T-helper 2 cell (primary cell): ENCODE measurements around the gene ATM.
A peak's percentile ranks its signal among the peaks of the same experiment; 100 is the strongest.

ENCODE experiments used
- DNase-seq, 5 experiments: peaks; one replicate each; pipeline versions ENCODE4 v3.0.0 to v3.0.0-alpha.2; 2012 to 2022
- total RNA-seq, 2 donors: gene quantifications; one replicate each; lab custom pipeline; 2026; lab: John Stamatoyannopoulos, UW

Gene ATM, protein sequence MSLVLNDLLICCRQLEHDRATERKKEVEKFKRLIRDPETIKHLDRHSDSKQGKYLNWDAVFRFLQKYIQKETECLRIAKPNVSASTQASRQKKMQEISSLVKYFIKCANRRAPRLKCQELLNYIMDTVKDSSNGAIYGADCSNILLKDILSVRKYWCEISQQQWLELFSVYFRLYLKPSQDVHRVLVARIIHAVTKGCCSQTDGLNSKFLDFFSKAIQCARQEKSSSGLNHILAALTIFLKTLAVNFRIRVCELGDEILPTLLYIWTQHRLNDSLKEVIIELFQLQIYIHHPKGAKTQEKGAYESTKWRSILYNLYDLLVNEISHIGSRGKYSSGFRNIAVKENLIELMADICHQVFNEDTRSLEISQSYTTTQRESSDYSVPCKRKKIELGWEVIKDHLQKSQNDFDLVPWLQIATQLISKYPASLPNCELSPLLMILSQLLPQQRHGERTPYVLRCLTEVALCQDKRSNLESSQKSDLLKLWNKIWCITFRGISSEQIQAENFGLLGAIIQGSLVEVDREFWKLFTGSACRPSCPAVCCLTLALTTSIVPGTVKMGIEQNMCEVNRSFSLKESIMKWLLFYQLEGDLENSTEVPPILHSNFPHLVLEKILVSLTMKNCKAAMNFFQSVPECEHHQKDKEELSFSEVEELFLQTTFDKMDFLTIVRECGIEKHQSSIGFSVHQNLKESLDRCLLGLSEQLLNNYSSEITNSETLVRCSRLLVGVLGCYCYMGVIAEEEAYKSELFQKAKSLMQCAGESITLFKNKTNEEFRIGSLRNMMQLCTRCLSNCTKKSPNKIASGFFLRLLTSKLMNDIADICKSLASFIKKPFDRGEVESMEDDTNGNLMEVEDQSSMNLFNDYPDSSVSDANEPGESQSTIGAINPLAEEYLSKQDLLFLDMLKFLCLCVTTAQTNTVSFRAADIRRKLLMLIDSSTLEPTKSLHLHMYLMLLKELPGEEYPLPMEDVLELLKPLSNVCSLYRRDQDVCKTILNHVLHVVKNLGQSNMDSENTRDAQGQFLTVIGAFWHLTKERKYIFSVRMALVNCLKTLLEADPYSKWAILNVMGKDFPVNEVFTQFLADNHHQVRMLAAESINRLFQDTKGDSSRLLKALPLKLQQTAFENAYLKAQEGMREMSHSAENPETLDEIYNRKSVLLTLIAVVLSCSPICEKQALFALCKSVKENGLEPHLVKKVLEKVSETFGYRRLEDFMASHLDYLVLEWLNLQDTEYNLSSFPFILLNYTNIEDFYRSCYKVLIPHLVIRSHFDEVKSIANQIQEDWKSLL (N-terminal part only)
- 525 to 787 reads per million in 2 donors for total RNA-seq

- DNase-seq, result peak; percentile 97 to 99 (median 99)
These were observed at the start of gene ATM, which contains the start of gene NPAT for GRCh38 chr11:108222574-108223347. ATM (plus strand) TSS chr11:108223067; CDS start chr11:108227625, 4,558 bp downstream. NPAT (minus strand) TSS chr11:108222638; CDS start chr11:108222536, 102 bp downstream.

DNA sequence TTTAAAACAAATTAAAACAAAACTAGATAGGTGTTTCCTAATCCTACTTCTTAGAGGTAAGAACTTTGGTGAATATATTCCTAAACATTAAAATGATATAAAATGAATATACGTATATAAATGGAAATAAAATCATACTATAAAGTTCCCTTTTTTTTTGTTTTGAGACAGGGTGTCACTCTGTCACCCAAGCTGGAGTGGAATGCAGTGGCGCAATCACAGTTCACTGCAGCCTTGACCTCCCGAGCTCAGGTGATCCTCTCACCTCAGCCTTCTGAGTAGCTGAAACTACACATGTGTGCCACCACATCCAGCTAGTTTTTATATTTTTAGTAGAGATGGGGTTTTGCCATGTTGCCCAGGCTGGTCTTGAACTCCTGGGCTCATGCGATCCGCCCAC is 45.3 kb upstream of the ATM start:
- no peak for DNase-seq

DNA sequence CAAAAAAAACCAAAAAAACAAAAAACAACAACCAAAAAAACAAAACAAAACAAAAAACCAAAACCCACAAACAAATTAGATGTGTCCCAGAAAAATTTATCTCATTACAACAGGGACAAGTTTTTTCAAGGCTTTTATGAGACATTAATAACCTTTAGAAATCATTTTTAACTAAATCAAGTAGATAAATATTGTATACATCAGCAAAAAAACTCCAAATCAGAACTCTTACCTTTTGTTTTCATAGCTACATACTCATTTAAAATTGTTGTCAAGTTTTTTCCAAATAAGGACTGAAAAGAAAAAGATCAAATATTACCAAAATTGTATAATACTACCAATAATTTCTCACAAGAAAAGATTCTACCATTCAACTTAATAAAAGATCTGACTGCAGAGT is 29.1 kb upstream of the ATM start:
- no peak for DNase-seq

DNA sequence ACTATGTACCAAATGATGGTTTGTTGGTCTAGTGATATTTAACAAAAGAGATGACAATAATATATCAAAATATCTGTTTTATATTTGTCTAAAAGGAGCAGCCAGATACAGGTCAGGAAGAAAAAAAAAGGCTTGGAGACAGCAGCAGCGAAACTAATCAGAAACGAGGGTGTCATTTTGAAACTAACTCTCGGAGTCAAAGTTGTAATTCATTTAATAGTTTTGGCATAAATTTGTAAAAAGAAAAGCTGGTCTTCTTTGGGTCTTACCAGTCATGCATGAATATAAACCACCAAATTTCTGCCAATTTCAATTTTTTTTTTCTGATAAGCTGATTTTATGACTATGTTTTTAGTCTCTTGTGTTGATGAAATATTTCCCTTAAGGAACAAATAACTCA is 26.0 kb upstream of the ATM start:
- DNase-seq, result peak in 1 of 5 experiments; percentile 55

DNA sequence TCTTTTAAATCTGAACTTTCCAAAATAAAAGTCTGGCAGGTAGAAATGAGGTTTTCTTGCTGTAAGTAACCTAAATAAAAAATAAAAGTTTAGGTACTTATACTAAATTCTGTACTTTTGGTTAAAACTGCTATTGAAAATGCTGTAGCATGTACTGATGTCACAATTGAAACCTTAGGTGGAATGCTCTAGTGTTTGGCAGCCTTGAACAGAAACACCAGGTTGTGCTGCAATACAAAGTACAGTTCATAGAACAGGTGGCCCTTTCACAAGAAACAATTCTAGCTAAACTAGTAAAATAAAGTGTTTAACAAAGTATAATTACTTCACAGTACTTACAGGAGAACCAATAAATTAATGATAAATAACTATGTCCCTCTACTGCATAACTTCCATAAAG is 25.5 kb upstream of the ATM start:
- DNase-seq, result peak in 1 of 5 experiments; percentile 30

- no peak for DNase-seq
These were observed 24.0 kb upstream of the ATM start for GRCh38 chr11:108198833-108199232.

GRCh38 chr11:108199446-108200321 is 23.2 kb upstream of the ATM start:
- peak in 2 of 5 experiments; percentile 55 to 62 for DNase-seq

DNA sequence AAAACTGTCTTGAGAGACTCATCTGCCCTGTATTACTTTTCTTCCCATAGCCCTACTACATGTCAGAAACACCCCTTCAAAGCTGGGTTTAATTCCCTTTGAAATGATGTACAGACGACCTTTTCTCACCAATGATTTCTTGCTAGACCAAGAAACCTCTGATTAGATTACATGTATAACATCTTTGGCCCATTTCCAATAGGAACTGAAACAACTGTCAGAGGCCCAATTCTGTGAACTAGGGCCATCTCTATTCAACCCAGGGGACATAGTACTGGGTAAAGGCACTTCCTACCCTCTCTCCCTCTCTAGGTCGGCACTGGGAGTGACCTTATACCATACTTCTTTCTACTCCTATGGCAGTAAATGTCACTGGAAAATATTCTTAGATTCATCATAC is 19.8 kb upstream of the ATM start:
- DNase-seq, result no peak

DNA sequence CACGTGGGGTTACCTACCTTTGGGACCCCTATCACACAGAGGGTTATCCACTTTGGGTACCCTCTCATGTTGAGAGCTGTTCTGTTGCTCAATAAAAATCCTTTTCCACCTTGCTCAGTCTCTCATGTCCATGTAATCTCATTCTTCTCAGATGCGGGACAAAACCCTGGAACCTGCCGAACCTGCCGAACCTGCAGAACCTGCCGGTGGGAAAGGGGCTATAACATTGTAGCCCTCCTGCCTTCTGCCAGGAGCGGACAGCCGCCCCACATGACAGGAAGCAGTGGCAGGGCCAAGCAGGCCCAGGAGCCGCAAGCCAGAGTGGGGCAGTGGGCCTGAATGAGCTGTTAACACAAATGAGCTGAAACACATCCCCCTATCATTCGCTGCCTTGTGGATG is 18.5 kb upstream of the ATM start:
- DNase-seq, result no peak

DNA sequence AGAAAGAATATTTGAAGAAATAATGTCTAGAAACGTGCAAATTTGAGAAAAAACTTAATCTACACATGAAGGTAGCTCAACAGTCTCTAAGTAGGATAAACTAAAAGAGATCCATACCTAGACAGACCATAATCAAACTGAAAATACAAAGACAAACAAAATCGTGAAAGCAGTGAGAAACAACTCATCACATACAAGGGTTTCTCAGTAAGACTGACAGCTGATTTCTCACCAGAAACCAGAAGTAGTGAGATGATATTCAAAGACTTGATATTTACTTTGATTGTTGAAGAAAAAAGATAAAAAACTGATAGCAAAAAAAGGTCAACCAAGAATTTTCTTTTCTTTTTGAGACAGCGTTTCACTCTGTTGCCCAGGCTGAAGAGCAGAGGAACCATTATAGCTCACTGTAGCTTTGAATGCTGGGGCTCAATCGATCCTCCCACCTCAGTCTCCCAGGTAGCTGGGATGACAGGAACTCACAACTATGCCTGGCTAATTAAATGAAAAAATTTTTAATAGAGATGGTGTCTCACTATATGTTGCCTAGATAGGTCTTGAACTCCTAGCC is 17.9 kb upstream of the ATM start:
- DNase-seq, result peak in 1 of 5 experiments; percentile 46

GRCh38 chr11:108206171-108206570 is 16.7 kb upstream of the ATM start:
- no peak for DNase-seq

DNA sequence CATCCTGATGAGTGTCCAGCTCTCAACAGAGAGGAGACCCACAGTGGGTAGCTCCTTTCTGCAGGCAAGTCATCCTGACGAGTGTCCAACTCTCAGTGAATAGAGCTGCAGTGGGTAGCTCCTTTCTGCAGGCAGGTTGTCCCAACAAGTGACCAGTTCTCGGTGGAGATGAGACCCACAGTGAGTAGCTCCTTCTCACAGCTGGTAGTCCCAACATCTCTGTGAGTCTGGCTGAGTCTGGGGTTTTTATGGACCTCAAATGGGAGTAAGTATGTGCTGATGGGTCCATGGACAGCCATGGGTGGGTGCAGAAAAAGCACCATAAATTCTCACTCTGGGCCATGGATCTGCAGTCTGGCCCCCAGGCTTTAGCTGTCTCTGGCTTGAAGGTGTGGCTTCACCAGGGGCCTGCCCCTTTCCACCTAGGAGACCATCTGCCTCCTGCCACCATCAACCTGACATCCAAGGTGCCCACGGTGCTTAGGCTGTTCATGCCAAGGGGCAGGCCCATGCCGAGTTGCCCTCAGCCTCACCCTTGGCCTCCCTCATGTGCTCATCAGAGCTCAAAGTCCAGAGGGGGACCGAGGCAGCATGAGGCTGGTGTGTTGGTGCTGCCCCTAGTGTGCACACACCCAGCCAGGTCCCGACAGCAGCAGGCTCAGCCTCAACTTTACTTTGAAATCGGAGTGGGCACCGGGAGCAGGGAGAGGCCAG is 15.7 kb upstream of the ATM start:
- DNase-seq, result no peak

DNA sequence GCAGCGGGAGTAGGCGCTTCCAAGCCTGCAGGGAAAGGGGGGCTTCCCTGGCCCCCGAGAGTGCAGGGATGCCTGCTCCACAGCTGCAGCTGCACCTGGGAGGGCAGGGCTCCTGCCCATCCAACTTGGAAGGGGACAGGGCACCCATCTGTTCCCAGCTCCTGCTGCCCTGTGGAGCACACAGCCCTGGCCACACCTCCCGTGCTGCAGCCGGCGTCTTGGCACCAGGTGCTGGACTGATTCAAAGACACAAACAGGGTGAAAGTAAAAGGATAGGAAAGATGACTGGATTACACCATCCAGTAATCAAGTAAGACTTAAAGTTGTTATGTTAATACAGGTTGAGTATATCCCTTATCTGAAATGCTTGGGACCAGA is 15.2 kb upstream of the ATM start:
- no peak for DNase-seq

DNA sequence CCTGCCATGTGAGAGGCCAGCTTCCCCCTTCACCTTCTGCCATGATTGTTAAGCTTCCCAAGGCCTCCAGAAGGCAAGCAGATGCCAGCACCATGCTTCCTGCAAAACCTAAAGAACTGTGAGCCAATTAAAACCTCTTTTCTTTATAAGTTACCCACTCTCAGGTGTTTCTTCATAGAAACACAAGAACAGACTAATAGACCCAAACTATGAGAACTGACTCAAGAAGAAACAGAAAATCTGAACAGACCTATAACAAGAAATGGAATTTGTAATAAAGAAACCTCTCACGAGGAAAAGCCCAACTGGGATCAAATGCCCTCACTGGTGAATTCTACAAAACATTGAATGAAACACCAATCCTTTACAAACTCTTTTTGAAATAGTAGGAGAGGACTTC is 12.4 kb upstream of the ATM start:
- DNase-seq, result no peak

- DNase-seq, result no peak
These were observed 9.1 kb upstream of the ATM start for GRCh38 chr11:108213784-108214183.

DNA sequence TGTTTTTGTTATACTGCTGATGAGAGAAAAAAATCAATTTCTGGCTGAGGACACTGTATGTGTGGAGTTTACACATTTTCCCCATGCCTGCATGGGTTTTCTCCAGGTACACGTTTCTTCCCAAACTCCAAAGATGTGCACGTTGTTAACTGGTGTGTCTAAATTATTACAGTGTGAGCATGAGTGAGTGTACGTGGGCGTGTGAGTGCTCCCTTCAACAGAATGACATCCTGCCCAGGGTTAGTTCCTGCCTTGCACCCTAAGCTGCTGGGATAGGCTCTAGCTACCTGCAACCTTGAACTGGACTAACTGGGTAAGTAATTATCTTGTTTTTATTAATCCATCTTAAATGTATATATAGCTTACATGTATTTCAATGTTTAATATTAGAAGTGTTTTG is 5.9 kb upstream of the ATM start:
- DNase-seq, result no peak

DNA sequence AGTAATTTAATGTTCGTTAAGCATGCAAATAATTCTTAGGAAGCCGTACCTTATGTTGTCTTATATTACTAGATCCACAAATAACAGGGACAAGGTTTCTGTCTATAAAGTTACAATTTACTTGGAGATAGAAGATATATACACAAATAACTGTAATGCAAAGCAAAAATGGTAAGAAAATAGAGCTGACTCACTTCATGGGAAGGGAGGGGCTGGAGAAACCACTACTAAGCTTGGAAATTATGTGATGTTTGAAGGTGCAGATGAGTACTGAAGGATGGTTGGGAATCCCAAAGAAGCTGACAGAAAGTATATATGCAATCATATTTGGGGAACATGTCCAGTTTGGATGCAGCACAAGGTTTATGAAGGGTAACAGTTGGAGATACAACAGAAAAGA is 4.4 kb upstream of the ATM start:
- DNase-seq, result no peak

DNA sequence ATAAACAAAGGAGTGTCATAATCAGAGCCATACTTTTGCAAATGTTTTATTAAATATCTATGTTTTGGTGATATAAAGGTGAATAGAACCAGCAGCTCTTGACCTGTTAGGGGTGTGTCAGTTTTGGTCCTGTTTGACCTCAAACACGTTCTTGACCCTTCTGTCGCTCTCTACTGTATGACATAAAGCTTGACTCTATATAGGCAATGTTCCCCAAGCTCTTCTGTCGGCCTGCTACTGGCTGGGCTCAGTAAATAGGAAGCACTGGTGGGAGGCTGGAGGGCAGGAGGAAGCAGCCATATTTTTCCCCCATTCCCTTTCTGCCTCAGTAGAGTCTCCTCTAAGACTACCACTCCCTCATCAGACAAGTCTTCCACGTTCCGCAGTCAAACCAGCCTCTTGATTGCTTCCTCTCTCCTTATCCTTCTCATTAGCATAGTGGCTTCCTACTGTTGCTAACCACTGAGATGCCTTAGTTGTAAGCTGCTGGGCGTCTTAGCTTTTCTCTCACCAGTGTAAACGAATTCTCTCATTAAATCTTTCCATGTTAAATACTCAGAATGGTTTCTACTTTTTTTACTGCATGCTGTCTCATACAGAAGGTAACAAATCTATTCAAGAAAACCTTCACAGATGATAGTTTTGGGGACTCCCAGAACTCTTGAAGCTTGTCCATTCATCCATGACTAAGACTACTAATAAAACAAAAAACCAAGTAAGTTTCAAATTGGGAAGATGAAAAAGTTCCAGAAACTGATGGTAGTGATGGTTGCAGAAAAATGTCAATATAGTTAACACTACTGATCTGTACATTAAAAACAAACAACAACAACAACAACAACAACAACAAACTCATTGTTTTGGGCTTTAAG is 3.7 kb upstream of the ATM start:
- DNase-seq, result peak in 1 of 5 experiments; percentile 24
